Kidney glomerular epithelial cell (primary cell): ENCODE data around the gene RPRML.
"Not testable (repeated sequence)": the region's sequence is repeated elsewhere in the genome, so short reads cannot be mapped to it uniquely, and the experiment has no call there.

ENCODE experiments used
- DNase-seq: peaks from one replicate; lab custom pipeline; 2025; lab: John Stamatoyannopoulos, UW

The RPRML gene

GRCh38 chr17:46979147-46979863 is at the start of gene RPRML:
TSS of gene RPRML (minus strand) at chr17:46979253. CDS start at chr17:46979007, 246 bp downstream.
- no peak for DNase-seq

- DNase-seq: not testable (repeated sequence)
These were observed 37.9 kb upstream of the RPRML start for GRCh38 chr17:47016966-47017365.

GRCh38 chr17:47013341-47013740 is 34.3 kb upstream of the RPRML start:
- no peak for DNase-seq

- DNase-seq: no peak
These were observed 33.4 kb upstream of the RPRML start for GRCh38 chr17:47012457-47012856.

GRCh38 chr17:47009759-47010594 is 30.9 kb upstream of the RPRML start:
- no peak for DNase-seq

- DNase-seq: no peak
These were observed 25.9 kb upstream of the RPRML start for GRCh38 chr17:47004906-47005305.

GRCh38 chr17:47003864-47004263 is 24.8 kb upstream of the RPRML start:
- DNase-seq: not testable (repeated sequence)

GRCh38 chr17:46995841-46996571 is 17.0 kb upstream of the RPRML start:
- no peak for DNase-seq

GRCh38 chr17:46994993-46995392 is 15.9 kb upstream of the RPRML start:
- no peak for DNase-seq

- DNase-seq: no peak
These were observed 12.6 kb upstream of the RPRML start for GRCh38 chr17:46991617-46992016.

- no peak for DNase-seq
These were observed 10.8 kb upstream of the RPRML start for GRCh38 chr17:46989637-46990431.

- not testable (repeated sequence) for DNase-seq
These were observed 8.9 kb upstream of the RPRML start for GRCh38 chr17:46987927-46988326.

GRCh38 chr17:46986366-46986765 is 7.3 kb upstream of the RPRML start:
- no peak for DNase-seq

GRCh38 chr17:46984892-46985291 is 5.8 kb upstream of the RPRML start:
- DNase-seq: no peak

GRCh38 chr17:46984341-46984740 is 5.3 kb upstream of the RPRML start:
- no peak for DNase-seq

GRCh38 chr17:46983782-46984181 is 4.7 kb upstream of the RPRML start:
- DNase-seq: no peak

- no peak for DNase-seq
These were observed 3.5 kb upstream of the RPRML start for GRCh38 chr17:46982577-46982976.

GRCh38 chr17:46978489-46979146 is 435 bp downstream of the RPRML start:
- DNase-seq: no peak

- no peak for DNase-seq
These were observed 1.1 kb downstream of the RPRML start for GRCh38 chr17:46977750-46978488.

- DNase-seq: no peak
These were observed 1.7 kb downstream of the RPRML start for GRCh38 chr17:46977348-46977747.
